ENCODE measurements around the gene FGFR3. TPM values are rescaled to one million over a fixed set of nuclear protein-coding genes. Genes with fewer than 3 reads are reported as not detected.

Gene FGFR3
- total and polyA plus RNA-seq, 2 of the 4 experiments (the other 2 are of a cell fraction): 0.18 to 0.67 TPM

- POLR2A ChIA-PET (ENCODE audit: unreplicated experiment): no interaction called here
- no peak for DNase-seq
- BruUV-seq (replicated peaks): no TSS peak
Observed at GRCh38 chr4:1777822-1778641, 15.1 kb upstream of the FGFR3 start.

More at GRCh38 chr4:1777822-1778641, 15.1 kb upstream of the FGFR3 start:
- Histone ChIP-seq H3K36me3 (ENCODE audit: control insufficient read depth, insufficient read depth, low read length) (no peaks in the 10 kb centered on the region), H3K14ac (replicated peaks; ENCODE audit: low read depth, low read length) (no peak overlapping the region), H4K8ac (ENCODE audit: low read depth in 2 of 2, low read length in 2 of 2) (no peak overlapping the region), H3K9me1 (ENCODE audit: insufficient read depth, low read length) (no peaks in the 10 kb centered on the region), H3K27ac (ENCODE audit: insufficient read depth, low read length) (no peak overlapping the region), H2BK120ac (ENCODE audit: low read depth, low read length) (no peak overlapping the region), H2BK20ac (ENCODE audit: low read depth, low read length) (no peak overlapping the region), H3K9me3 (ENCODE audit: control insufficient read depth, insufficient read depth, low read length) (no peaks in the 10 kb centered on the region), H3K27me3 (ENCODE audit: control insufficient read depth, insufficient read depth, low read length) (peaks cover 2% of the 10 kb centered on the region; the same call in 1 of the 2 replicates), H4K91ac (ENCODE audit: insufficient read depth, low read depth, low read length) (no peak overlapping the region), H3K18ac (ENCODE audit: low read depth, low read length) (no peak overlapping the region; the same call in 1 of the 2 replicates), H2BK5ac (ENCODE audit: low read depth, low read length, poor library complexity, severe bottlenecking) (no peak overlapping the region), H3K4me2 (ENCODE audit: low read depth, low read length) (no peak overlapping the region; the same call in 1 of the 2 replicates), H3K23ac (ENCODE audit: low read depth, low read length) (no peak overlapping the region), H3K4me1 (ENCODE audit: control insufficient read depth, insufficient read depth, low read length) (peaks cover 6% of the 10 kb centered on the region; the same call in 1 of the 2 replicates), H3K4me3 (ENCODE audit: insufficient read depth, low read depth, low read length) (no peak overlapping the region), H3K79me1 (ENCODE audit: low read depth in 1 of 2, low read length in 2 of 2) (no peaks in the 10 kb centered on the region), H3K9ac (ENCODE audit: low read depth, low read length) (no peak overlapping the region), H2BK15ac (ENCODE audit: low read depth, low read length) (no peak overlapping the region), H2AK9ac (replicated peaks; ENCODE audit: low read depth, low read length, poor library complexity) (peak overlapping the region; percentile 88), H4K20me1 (ENCODE audit: insufficient read depth, low read length) (no peaks in the 10 kb centered on the region), H2AFZ (replicated peaks; ENCODE audit: low read length, poor library complexity) (peak overlapping the region; percentile 58), H3K56ac (ENCODE audit: extremely low read depth, insufficient read depth, low read length) (no peak overlapping the region), H2AK5ac (ENCODE audit: low read depth, low read length) (peak overlapping the region; percentile 67; the same call in 1 of the 2 replicates), H3K4ac (ENCODE audit: low read depth, low read length) (no peak overlapping the region), H4K5ac (ENCODE audit: low read depth, low read length) (no peak overlapping the region)
- peak; percentile 68 for ATAC-seq (ENCODE audit: low read depth)
- CTCF ChIA-PET: interaction anchor here (0.9 kb wide), 1 partner anchor 10 kb away, joined by 3 read pairs; no protein-coding TSS in a partner anchor
- intact Hi-C loops (cut with micrococcal nuclease): no loop called here
- dilution Hi-C loops (cut with HindIII; ENCODE audit: low sequenced_read_pairs, unreplicated experiment): no loop called here
- TF ChIP-seq SMC3 (IDR thresholded peaks at IDR 0.05; ENCODE audit: low read depth, low read length) (no peak), CHD1 (IDR thresholded peaks at IDR 0.05; ENCODE audit: low read depth, low read length) (no peak), MAFK (IDR thresholded peaks at IDR 0.05; ENCODE audit: low read depth, low read length) (no peak), FOS (IDR thresholded peaks at IDR 0.05; ENCODE audit: low read depth, low read length) (no peak), POLR2A (IDR thresholded peaks at IDR 0.05; ENCODE audit: low read depth, low read length) (no peak), CEBPB (IDR thresholded peaks at IDR 0.05; ENCODE audit: low read depth, low read length) (no peak), ELK1 (IDR thresholded peaks at IDR 0.05; ENCODE audit: borderline replicate concordance, low read depth, low read length) (no peak), RCOR1 (IDR thresholded peaks at IDR 0.05; ENCODE audit: insufficient replicate concordance, low read length) (no peak), BHLHE40 (IDR thresholded peaks at IDR 0.05; ENCODE audit: low read depth, low read length) (no peak), RAD21 (IDR thresholded peaks at IDR 0.05; ENCODE audit: low read length) (no peak)
- TF ChIP-seq, protein P1, sequence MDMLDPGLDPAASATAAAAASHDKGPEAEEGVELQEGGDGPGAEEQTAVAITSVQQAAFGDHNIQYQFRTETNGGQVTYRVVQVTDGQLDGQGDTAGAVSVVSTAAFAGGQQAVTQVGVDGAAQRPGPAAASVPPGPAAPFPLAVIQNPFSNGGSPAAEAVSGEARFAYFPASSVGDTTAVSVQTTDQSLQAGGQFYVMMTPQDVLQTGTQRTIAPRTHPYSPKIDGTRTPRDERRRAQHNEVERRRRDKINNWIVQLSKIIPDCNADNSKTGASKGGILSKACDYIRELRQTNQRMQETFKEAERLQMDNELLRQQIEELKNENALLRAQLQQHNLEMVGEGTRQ (IDR thresholded peaks at IDR 0.05; ENCODE audit: low read depth, low read length): no peak
- TF ChIP-seq, protein P2, sequence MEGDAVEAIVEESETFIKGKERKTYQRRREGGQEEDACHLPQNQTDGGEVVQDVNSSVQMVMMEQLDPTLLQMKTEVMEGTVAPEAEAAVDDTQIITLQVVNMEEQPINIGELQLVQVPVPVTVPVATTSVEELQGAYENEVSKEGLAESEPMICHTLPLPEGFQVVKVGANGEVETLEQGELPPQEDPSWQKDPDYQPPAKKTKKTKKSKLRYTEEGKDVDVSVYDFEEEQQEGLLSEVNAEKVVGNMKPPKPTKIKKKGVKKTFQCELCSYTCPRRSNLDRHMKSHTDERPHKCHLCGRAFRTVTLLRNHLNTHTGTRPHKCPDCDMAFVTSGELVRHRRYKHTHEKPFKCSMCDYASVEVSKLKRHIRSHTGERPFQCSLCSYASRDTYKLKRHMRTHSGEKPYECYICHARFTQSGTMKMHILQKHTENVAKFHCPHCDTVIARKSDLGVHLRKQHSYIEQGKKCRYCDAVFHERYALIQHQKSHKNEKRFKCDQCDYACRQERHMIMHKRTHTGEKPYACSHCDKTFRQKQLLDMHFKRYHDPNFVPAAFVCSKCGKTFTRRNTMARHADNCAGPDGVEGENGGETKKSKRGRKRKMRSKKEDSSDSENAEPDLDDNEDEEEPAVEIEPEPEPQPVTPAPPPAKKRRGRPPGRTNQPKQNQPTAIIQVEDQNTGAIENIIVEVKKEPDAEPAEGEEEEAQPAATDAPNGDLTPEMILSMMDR (conservative IDR thresholded peaks at IDR 0.05; ENCODE audit: low read depth, low read length): no peak; the same call in 1 of the 2 replicates
- in situ Hi-C loops (cut with MboI; ENCODE audit: low sequenced_read_pairs): no loop called here
- WGBS, 2 experiments (ENCODE audit: extremely low coverage in 2 of 2, insufficient read length in 1 of 2): 41% methylated on average over 14 of the region's 27 CpGs; no CpG with 5 or more reads in 1 of the 2 experiments
